ENCODE data around the gene TOMM70. TPM values are rescaled to one million over a fixed set of nuclear protein-coding genes. Genes with fewer than 3 reads are reported as not detected.

TOMM70 gene
- polyA plus RNA-seq, 1 donor from 2014 or later = 110 TPM

DNA sequence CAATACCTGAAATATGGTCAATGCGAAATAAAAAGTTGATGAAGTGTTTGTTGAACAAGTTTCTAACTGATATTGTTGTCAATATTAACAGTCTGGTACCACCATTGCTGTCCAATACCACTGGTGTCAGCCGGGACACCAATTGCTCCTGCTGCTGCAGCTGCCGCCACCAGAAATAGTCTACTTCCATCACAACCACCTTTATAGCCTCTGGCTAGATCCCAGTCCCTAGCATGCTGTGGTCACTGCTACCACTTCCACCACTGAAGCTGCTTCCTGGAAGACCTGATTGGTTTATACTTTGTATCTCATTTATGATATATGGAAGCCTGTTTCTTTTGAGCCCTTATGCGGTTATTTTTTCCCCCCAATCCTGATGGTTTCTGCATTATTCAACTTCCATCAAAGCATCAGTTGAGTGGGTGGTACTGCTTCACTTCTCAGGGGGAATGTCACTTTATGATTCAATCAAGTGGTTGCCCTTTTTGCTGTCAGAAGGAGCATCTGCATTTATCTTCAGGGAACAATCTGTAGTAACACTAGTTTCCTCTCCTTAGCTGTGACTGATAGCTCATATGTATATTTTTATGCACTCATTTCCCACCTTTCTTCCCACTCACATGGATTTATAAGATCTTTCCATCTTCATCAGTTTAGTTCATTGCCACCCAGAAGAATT, 12.2 kb upstream of the TOMM70 start:
- H3K36me3 ChIP-seq (ENCODE audit: insufficient read depth, low read length) = no peaks in the 10 kb centered on the region
- no peak overlapping the region for H3K4me2 ChIP-seq (ENCODE audit: low read length)
- H2AFZ ChIP-seq (ENCODE audit: low read depth, low read length) = no peak overlapping the region
- H3F3A ChIP-seq (ENCODE audit: insufficient read depth, low read length, poor library complexity, severe bottlenecking) = no peaks in the 10 kb centered on the region
- H3K79me2 ChIP-seq (replicated peaks; ENCODE audit: insufficient read depth, low read length) = no peaks in the 10 kb centered on the region
- no peaks in the 10 kb centered on the region for H3K9me2 ChIP-seq (ENCODE audit: insufficient read depth, low read length)
- no peaks in the 10 kb centered on the region for H3K27me3 ChIP-seq (ENCODE audit: insufficient read depth, low read depth, low read length)
- no peaks in the 10 kb centered on the region for H3K9me3 ChIP-seq (ENCODE audit: low read length)
- no peak for TF ChIP-seq TAF1 (IDR thresholded peaks at IDR 0.05; ENCODE audit: low read depth)
- TF ChIP-seq, protein P1, sequence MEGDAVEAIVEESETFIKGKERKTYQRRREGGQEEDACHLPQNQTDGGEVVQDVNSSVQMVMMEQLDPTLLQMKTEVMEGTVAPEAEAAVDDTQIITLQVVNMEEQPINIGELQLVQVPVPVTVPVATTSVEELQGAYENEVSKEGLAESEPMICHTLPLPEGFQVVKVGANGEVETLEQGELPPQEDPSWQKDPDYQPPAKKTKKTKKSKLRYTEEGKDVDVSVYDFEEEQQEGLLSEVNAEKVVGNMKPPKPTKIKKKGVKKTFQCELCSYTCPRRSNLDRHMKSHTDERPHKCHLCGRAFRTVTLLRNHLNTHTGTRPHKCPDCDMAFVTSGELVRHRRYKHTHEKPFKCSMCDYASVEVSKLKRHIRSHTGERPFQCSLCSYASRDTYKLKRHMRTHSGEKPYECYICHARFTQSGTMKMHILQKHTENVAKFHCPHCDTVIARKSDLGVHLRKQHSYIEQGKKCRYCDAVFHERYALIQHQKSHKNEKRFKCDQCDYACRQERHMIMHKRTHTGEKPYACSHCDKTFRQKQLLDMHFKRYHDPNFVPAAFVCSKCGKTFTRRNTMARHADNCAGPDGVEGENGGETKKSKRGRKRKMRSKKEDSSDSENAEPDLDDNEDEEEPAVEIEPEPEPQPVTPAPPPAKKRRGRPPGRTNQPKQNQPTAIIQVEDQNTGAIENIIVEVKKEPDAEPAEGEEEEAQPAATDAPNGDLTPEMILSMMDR (IDR thresholded peaks at IDR 0.05; ENCODE audit: poor library complexity, severe bottlenecking) = no peak
- no peak for TF ChIP-seq EP300 (conservative IDR thresholded peaks at IDR 0.05; ENCODE audit: poor library complexity, severe bottlenecking)
- no peak for TF ChIP-seq RAD21 (conservative IDR thresholded peaks at IDR 0.05)
- TF ChIP-seq EZH2 (IDR thresholded peaks at IDR 0.05; ENCODE audit: borderline replicate concordance, insufficient read depth, low read length, poor library complexity, severe bottlenecking) = no peak
- no peak for TF ChIP-seq SMC3 (conservative IDR thresholded peaks at IDR 0.05; ENCODE audit: poor library complexity)
- TF ChIP-seq POLR2AphosphoS5 (IDR thresholded peaks at IDR 0.05) = no peak
- TF ChIP-seq, protein P2, sequence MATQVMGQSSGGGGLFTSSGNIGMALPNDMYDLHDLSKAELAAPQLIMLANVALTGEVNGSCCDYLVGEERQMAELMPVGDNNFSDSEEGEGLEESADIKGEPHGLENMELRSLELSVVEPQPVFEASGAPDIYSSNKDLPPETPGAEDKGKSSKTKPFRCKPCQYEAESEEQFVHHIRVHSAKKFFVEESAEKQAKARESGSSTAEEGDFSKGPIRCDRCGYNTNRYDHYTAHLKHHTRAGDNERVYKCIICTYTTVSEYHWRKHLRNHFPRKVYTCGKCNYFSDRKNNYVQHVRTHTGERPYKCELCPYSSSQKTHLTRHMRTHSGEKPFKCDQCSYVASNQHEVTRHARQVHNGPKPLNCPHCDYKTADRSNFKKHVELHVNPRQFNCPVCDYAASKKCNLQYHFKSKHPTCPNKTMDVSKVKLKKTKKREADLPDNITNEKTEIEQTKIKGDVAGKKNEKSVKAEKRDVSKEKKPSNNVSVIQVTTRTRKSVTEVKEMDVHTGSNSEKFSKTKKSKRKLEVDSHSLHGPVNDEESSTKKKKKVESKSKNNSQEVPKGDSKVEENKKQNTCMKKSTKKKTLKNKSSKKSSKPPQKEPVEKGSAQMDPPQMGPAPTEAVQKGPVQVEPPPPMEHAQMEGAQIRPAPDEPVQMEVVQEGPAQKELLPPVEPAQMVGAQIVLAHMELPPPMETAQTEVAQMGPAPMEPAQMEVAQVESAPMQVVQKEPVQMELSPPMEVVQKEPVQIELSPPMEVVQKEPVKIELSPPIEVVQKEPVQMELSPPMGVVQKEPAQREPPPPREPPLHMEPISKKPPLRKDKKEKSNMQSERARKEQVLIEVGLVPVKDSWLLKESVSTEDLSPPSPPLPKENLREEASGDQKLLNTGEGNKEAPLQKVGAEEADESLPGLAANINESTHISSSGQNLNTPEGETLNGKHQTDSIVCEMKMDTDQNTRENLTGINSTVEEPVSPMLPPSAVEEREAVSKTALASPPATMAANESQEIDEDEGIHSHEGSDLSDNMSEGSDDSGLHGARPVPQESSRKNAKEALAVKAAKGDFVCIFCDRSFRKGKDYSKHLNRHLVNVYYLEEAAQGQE (IDR thresholded peaks at IDR 0.05; ENCODE audit: borderline replicate concordance) = no peak
- TF ChIP-seq MXI1 (conservative IDR thresholded peaks at IDR 0.05; ENCODE audit: poor library complexity, severe bottlenecking) = no peak
- H4K20me1 ChIP-seq (ENCODE audit: insufficient read depth) = no peaks in the 10 kb centered on the region
- H3K27ac ChIP-seq (ENCODE audit: low read length) = no peak overlapping the region
- no peak overlapping the region for H3K4me3 ChIP-seq (ENCODE audit: low read length)
- H3K9ac ChIP-seq (ENCODE audit: low read length) = no peak overlapping the region

DNA sequence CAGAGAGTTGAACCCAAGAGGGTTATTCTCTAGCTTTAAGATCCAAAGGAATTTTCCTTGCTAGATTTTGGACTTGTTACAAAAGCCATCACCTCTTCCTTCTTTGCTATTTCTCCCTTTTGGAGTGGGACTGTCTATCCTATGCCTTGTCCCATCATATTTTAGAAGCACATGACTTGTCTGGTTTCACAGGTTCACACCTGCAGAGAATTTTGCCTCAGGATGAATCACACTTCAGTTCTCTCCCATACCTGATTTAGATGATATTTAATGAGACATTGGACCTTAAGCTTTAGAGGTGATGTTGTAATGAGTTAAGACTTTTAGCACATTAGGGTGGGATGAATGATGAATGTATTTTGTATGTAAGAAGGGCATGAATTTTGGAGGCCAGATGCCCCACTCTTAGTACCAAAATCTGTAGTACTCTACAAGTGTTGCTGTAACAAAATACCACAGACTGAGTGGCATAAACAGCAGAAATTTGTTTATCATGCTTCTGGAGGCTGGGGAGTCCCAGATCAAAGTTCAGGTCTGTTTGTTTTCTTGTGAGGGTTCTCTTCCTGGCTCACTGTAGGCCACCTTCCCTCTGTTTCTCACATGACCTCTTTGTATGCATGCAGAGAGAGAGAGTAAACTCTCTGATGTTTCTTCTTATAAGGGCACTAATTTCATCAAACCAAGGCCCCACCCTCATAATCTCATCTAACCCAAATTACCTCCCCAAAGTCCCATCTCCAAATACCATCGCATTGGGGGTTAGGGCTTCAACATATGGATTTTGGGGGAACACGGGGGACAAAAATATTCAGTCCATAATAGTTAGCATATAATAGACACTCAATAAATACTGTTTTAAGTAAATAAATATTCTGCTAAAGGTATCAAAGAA, 10.4 kb upstream of the TOMM70 start:
- Histone ChIP-seq H3K4me3 (ENCODE audit: low read length) (no peak overlapping the region), H3K9ac (ENCODE audit: low read length) (no peak overlapping the region), H4K20me1 (ENCODE audit: insufficient read depth) (no peaks in the 10 kb centered on the region), H3K9me2 (ENCODE audit: insufficient read depth, low read length) (no peaks in the 10 kb centered on the region), H3K79me2 (replicated peaks; ENCODE audit: insufficient read depth, low read length) (peaks cover 6% of the 10 kb centered on the region), H3K27ac (ENCODE audit: low read length) (no peak overlapping the region), H3K36me3 (ENCODE audit: insufficient read depth, low read length) (no peaks in the 10 kb centered on the region), H3K9me3 (ENCODE audit: low read length) (no peaks in the 10 kb centered on the region), H3F3A (ENCODE audit: insufficient read depth, low read length, poor library complexity, severe bottlenecking) (no peaks in the 10 kb centered on the region), H2AFZ (ENCODE audit: low read depth, low read length) (no peak overlapping the region), H3K27me3 (ENCODE audit: insufficient read depth, low read depth, low read length) (no peaks in the 10 kb centered on the region), H3K4me2 (ENCODE audit: low read length) (no peak overlapping the region)
- no peak for TF ChIP-seq TAF1 (IDR thresholded peaks at IDR 0.05; ENCODE audit: low read depth)
- no peak for TF ChIP-seq RAD21 (conservative IDR thresholded peaks at IDR 0.05)
- no peak for TF ChIP-seq POLR2AphosphoS5 (IDR thresholded peaks at IDR 0.05)
- no peak for TF ChIP-seq EZH2 (IDR thresholded peaks at IDR 0.05; ENCODE audit: borderline replicate concordance, insufficient read depth, low read length, poor library complexity, severe bottlenecking)
- TF ChIP-seq EP300 (conservative IDR thresholded peaks at IDR 0.05; ENCODE audit: poor library complexity, severe bottlenecking) = no peak
- TF ChIP-seq SMC3 (conservative IDR thresholded peaks at IDR 0.05; ENCODE audit: poor library complexity) = no peak
- no peak for TF ChIP-seq MXI1 (conservative IDR thresholded peaks at IDR 0.05; ENCODE audit: poor library complexity, severe bottlenecking)
- TF ChIP-seq, protein P1 (IDR thresholded peaks at IDR 0.05; ENCODE audit: poor library complexity, severe bottlenecking) = no peak
- TF ChIP-seq, protein P2 (IDR thresholded peaks at IDR 0.05; ENCODE audit: borderline replicate concordance) = no peak
